ENCODE measurements around the gene LRIG3.

DNA sequence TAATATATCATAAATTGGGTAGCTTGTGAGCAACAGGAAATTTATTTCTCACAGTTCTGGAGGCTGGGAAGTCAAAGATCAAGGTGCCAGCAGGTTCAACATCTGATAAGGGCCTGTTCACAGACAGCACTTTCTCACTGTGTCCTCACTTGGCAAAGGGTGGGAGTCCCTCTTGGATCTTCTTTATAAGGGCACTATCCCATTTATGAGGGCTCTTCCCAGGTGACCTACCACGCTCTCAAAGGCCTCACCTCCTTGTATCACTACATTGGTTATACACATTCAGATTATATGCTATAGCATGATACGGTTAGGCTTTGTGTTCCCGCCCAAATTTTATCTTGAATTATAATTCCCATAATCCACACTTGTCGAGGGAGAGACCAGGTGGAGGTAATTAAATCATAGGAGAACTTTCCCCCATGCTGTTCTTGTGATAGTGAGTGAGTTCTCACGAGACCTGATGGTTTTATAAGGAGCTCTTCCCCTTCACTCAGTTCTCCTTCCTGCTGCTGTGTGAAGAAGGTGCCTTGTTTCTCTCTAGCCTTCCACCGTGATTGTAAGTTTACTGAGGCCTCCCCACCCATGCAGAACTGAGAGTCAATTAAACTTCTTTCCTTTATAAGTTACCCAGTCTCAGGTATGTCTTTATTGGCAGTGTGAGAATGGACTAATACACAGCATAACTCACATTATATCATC is 19.2 kb upstream of the LRIG3 start:
- TF ChIP-seq, protein P1, sequence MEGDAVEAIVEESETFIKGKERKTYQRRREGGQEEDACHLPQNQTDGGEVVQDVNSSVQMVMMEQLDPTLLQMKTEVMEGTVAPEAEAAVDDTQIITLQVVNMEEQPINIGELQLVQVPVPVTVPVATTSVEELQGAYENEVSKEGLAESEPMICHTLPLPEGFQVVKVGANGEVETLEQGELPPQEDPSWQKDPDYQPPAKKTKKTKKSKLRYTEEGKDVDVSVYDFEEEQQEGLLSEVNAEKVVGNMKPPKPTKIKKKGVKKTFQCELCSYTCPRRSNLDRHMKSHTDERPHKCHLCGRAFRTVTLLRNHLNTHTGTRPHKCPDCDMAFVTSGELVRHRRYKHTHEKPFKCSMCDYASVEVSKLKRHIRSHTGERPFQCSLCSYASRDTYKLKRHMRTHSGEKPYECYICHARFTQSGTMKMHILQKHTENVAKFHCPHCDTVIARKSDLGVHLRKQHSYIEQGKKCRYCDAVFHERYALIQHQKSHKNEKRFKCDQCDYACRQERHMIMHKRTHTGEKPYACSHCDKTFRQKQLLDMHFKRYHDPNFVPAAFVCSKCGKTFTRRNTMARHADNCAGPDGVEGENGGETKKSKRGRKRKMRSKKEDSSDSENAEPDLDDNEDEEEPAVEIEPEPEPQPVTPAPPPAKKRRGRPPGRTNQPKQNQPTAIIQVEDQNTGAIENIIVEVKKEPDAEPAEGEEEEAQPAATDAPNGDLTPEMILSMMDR (IDR thresholded peaks at IDR 0.05) = no peak
- no peak for TF ChIP-seq POLR2AphosphoS5 (IDR thresholded peaks at IDR 0.05)
- no peak for TF ChIP-seq POLR2A (IDR thresholded peaks at IDR 0.05)

All from prostate gland (tissue), 2 donors.